Lower leg skin (tissue), 3 donors: ENCODE measurements around the gene HCCS.

Experiments used
- POLR2A ChIP-seq, 2 donors: fragments of 450-650 bp; IDR thresholded peaks; one replicate each; pipeline ENCODE4 v1.6.1; 2016 to 2017; ENCODE audit warnings: antibody characterized with exemption in 2 of 2, mild to moderate bottlenecking in 1 of 2, moderate library complexity in 1 of 2
- TF ChIP-seq, protein P1 (sequence below), 3 donors: fragments of 450-650 bp; IDR thresholded peaks; one replicate each; pipeline ENCODE4 v1.5.1; 2016; ENCODE audit warnings: antibody characterized with exemption in 3 of 3, mild to moderate bottlenecking in 3 of 3, moderate library complexity in 2 of 3

- no peak for TF ChIP-seq POLR2A (IDR thresholded peaks at IDR 0.05)
- TF ChIP-seq, protein P1, sequence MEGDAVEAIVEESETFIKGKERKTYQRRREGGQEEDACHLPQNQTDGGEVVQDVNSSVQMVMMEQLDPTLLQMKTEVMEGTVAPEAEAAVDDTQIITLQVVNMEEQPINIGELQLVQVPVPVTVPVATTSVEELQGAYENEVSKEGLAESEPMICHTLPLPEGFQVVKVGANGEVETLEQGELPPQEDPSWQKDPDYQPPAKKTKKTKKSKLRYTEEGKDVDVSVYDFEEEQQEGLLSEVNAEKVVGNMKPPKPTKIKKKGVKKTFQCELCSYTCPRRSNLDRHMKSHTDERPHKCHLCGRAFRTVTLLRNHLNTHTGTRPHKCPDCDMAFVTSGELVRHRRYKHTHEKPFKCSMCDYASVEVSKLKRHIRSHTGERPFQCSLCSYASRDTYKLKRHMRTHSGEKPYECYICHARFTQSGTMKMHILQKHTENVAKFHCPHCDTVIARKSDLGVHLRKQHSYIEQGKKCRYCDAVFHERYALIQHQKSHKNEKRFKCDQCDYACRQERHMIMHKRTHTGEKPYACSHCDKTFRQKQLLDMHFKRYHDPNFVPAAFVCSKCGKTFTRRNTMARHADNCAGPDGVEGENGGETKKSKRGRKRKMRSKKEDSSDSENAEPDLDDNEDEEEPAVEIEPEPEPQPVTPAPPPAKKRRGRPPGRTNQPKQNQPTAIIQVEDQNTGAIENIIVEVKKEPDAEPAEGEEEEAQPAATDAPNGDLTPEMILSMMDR (IDR thresholded peaks at IDR 0.05), result no peak
Measured at GRCh38 chrX:11124112-11124511, 13.0 kb downstream of the HCCS start.
